GM21515 (cell line): Measurements from ENCODE around the gene DMXL1.

ENCODE experiments used
- ATAC-seq: cut with Tn5 transposase; IDR thresholded peaks from one replicate; pipeline ENCODE4 v1.9.1; 2021; ENCODE audit not compliant: unreplicated experiment

DMXL1 gene

GRCh38 chr5:119287547-119288111 is 216.7 kb downstream of the DMXL1 start:
- peak; percentile 50 for ATAC-seq

GRCh38 chr5:119288379-119289033 is 217.6 kb downstream of the DMXL1 start:
- no peak for ATAC-seq

- no peak for ATAC-seq
These were observed 218.7 kb downstream of the DMXL1 start for GRCh38 chr5:119289438-119290044.

- peak; percentile 87 for ATAC-seq
These were observed 219.3 kb downstream of the DMXL1 start for GRCh38 chr5:119290161-119290569.

DNA sequence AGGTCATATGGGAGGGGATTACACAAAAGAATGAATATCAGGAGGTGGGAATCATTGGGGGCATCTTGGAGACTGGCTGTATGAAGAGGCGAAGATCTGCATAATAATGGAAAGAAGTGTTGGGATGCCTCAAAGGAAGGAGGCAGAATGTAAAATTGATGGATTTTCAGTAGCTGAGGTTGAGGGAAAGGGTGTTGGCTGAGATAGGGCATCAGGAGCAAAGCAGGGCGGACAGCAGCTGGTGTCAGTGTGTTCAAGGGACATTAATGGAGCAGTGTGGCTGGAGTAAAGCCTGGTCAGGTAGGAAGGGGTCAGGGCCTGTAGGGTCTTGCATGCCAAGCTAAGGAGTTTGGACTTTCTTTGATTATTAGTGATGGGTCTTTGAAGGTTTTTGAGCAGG is 219.7 kb downstream of the DMXL1 start:
- peak; percentile 2 for ATAC-seq

GRCh38 chr5:119291056-119291455 is 220.2 kb downstream of the DMXL1 start:
- ATAC-seq, result no peak

DNA sequence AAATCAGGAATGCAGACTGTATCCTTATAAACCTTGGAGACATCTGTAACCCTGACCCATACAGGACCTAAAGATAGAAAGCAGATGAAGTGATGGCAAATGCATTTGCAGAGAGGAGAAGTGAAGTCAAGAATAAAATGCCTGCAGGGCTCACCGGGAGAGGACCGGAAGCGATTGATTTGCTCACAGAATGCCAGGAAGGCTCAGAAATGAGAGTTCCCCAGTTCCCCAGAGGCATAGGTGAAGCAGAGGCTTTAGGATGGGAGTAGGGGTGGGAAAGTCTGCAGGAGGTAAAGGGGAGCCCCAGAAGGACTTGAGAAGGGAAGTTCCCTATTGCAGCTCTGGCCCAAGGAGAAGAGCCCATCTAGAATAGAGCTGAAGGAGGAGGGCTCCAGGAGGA is 221.0 kb downstream of the DMXL1 start:
- ATAC-seq, result no peak

DNA sequence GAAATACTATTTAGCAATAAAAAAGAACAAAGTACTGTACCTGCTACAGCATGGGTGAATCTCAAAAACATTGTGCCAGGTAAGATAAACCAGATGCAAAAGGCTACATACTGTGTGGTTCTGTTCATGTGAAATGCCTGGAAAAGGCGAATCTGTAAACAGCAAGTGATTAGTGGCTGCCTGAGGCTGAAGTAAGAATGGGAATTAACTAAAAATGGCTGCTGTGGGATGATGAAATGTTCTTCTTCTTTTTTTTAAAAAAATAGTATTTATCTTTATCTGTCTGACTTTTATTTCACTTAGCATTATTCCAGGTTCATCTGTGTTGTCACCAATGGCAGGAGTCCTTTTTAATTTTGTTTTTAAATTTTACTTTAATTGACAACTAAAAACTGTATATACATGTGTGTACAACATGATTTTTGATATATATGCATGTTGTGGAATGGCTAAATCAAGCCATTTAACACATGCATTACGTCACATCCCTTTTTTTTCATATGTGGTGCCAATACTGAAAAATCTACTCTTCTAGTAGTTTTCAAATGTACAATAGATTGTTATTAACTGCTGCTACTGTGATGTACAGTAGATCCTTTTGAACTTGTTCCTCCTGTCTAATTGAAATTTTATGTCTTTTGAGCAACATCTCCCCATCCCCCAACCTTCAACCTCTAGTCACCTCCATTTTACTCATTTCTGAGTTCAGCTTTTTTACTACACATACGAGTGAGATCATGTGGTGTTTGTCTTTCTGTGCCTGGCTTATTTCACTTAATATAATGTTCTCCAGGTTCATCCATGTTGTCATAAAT is 222.0 kb downstream of the DMXL1 start:
- no peak for ATAC-seq

DNA sequence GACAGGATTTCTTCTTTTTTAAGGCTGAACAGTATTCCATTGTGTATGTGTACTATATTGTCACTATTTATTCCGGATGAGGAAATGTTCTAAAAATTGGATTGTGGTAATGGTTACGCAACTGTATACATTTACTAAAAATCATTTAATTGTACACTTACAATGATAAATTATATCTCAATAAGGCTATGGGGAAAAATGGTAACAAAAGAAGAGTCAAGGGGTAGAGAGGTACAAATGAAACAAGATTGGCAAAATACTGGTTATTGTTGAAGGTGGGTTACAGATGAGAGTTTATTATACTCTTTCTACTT is 222.6 kb downstream of the DMXL1 start:
- no peak for ATAC-seq
